HepG2 (cell line): Measurements from ENCODE around the gene PLXND1. TPM values are rescaled to one million over a fixed set of nuclear protein-coding genes. Genes with fewer than 3 reads are reported as not detected.
A peak's percentile ranks its signal among the peaks of the same experiment; 100 is the strongest.

ENCODE experiments used
- FOXJ3 ChIP-seq: sonication (generic); formaldehyde crosslinking; IDR thresholded peaks from 2 replicates; pipeline ENCODE4 v1.4.0; 2020; ENCODE audit warnings: missing genetic modification reagents, mild to moderate bottlenecking, borderline replicate concordance
- HNRNPLL ChIP-seq: fragments of 200-400 bp; formaldehyde crosslinking; IDR thresholded peaks from 2 replicates; pipeline ENCODE4 v1.6.1; 2017; ENCODE audit warnings: mild to moderate bottlenecking, low read depth, low read length; ENCODE audit not compliant: poor library complexity, severe bottlenecking
- MTA1 ChIP-seq: sonication (generic); formaldehyde crosslinking; IDR thresholded peaks from 2 replicates; pipeline ENCODE4 v1.4.0; 2020; ENCODE audit warnings: missing genetic modification reagents, mild to moderate bottlenecking, borderline replicate concordance
- PRMT3 ChIP-seq: sonication (generic); formaldehyde crosslinking; IDR thresholded peaks from 2 replicates; pipeline ENCODE4 v1.8.1; 2022; ENCODE audit warnings: low read depth, mild to moderate bottlenecking, moderate library complexity, missing genetic modification reagents, borderline replicate concordance
- RAD21 ChIP-seq: fragments of 450-650 bp; formaldehyde crosslinking; IDR thresholded peaks from 2 replicates; pipeline ENCODE4 v1.5.0; 2020; ENCODE audit warnings: mild to moderate bottlenecking
- ZNF251 ChIP-seq: sonication (generic); formaldehyde crosslinking; IDR thresholded peaks from 2 replicates; pipeline ENCODE4 v1.9.0; 2021; ENCODE audit warnings: mild to moderate bottlenecking, missing genetic modification reagents
- ZNF768 ChIP-seq: sonication (generic); formaldehyde crosslinking; IDR thresholded peaks from 2 replicates; pipeline ENCODE4 v1.4.0; 2020; ENCODE audit warnings: missing genetic modification reagents
- polyA plus RNA-seq, 8 experiments: library from polyadenylated mRNA; depleted of rRNA in 3 of 8; stranded (reverse) in 7 of 8; unstranded in 1 of 8; fragments of >200 nt; fragmentation: Illumina TruSeq in 4 of 8; extraction: Trizol in 4 of 8; gene quantifications; 2 replicates each; pipeline versions ENCODE4 v1.2.1 to v1.2.3, GENCODE V29; 2011 to 2016; ENCODE audit warnings: low read depth in 4 of 8, missing spikeins in 1 of 8, mixed read lengths in 1 of 8; ENCODE audit not compliant: insufficient read depth in 1 of 8
- total RNA-seq, 5 experiments: library from RNA; depleted of rRNA; stranded (reverse); fragments of >200 nt; fragmentation: Illumina TruSeq; extraction: Trizol; gene quantifications; 2 replicates each; pipeline ENCODE4 v1.2.3, GENCODE V29; 2016; ENCODE audit warnings: low read depth in 1 of 5
- TF ChIP-seq, protein P1 (sequence below): sonication (generic); formaldehyde crosslinking; IDR thresholded peaks from 2 replicates; pipeline ENCODE4 v1.5.0; 2020; ENCODE audit warnings: mild to moderate bottlenecking, missing genetic modification reagents, moderate library complexity
- TF ChIP-seq, protein P2 (sequence below): sonication (generic); formaldehyde crosslinking; conservative IDR thresholded peaks from 2 replicates; pipeline ENCODE4 v1.4.0; 2020; ENCODE audit warnings: mild to moderate bottlenecking, missing genetic modification reagents, moderate library complexity
- TF ChIP-seq, protein P3 (sequence below), 2 experiments: sonication (generic) in 1 of 2; formaldehyde crosslinking in 1 of 2; IDR thresholded peaks; 2 replicates each; pipeline versions ENCODE4 v1.4.0 to v1.6.1; 2018 to 2020; ENCODE audit warnings: missing genetic modification reagents in 2 of 2, borderline replicate concordance in 1 of 2, low read depth in 1 of 2, mild to moderate bottlenecking in 1 of 2, missing biosample characterization in 1 of 2

Gene PLXND1
- total and polyA plus RNA-seq, 2 of the 13 experiments (the other 11 are each of a cell fraction or from before 2014, with no cell fraction given) = 15.9 to 42.0 TPM

DNA sequence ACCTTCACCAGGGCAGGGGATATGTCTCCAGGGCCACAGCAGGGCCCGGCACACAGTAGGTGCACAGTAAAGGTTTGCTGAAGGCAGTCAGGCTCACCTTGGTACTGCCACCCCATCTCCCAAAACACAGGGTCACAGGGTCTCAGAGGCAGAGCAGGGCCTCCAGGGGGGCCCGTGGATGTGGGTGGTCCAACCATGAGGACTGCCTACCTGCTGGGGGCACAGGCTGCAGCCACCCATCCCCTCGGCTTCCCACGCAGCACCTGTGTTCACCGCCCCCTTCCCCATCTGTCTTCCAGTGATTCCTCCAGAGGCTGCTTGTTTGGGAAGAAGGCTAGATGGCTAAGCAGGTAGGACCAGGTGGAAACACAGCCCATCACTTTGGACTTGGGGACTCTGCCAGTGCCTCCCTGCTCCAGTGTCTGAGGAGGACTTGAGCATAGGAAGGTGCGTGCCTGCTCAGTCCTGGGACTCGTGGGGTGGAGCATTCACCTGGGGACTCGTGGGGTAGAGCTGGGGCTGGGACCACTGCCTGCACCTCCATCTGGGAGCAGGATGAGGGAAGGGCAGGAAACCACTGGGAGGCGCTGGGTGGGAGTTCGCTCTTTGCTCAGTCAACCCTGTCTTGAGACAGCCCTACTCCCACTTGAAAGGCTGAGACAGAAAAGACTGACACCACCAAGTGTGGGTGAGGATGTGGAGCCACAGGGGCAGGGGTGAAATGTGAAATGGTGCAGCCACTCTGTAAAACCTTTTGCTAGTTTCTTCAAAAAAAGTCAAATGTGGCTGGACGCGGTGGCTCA, 18.8 kb upstream of the PLXND1 start (continued):
- TF ChIP-seq, protein P1, sequence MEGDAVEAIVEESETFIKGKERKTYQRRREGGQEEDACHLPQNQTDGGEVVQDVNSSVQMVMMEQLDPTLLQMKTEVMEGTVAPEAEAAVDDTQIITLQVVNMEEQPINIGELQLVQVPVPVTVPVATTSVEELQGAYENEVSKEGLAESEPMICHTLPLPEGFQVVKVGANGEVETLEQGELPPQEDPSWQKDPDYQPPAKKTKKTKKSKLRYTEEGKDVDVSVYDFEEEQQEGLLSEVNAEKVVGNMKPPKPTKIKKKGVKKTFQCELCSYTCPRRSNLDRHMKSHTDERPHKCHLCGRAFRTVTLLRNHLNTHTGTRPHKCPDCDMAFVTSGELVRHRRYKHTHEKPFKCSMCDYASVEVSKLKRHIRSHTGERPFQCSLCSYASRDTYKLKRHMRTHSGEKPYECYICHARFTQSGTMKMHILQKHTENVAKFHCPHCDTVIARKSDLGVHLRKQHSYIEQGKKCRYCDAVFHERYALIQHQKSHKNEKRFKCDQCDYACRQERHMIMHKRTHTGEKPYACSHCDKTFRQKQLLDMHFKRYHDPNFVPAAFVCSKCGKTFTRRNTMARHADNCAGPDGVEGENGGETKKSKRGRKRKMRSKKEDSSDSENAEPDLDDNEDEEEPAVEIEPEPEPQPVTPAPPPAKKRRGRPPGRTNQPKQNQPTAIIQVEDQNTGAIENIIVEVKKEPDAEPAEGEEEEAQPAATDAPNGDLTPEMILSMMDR (CRISPR knock-in tag) = peak; percentile 72
- no peak for TF ChIP-seq FOXJ3 (CRISPR knock-in tag)
- no peak for TF ChIP-seq HNRNPLL
- TF ChIP-seq, protein P2, sequence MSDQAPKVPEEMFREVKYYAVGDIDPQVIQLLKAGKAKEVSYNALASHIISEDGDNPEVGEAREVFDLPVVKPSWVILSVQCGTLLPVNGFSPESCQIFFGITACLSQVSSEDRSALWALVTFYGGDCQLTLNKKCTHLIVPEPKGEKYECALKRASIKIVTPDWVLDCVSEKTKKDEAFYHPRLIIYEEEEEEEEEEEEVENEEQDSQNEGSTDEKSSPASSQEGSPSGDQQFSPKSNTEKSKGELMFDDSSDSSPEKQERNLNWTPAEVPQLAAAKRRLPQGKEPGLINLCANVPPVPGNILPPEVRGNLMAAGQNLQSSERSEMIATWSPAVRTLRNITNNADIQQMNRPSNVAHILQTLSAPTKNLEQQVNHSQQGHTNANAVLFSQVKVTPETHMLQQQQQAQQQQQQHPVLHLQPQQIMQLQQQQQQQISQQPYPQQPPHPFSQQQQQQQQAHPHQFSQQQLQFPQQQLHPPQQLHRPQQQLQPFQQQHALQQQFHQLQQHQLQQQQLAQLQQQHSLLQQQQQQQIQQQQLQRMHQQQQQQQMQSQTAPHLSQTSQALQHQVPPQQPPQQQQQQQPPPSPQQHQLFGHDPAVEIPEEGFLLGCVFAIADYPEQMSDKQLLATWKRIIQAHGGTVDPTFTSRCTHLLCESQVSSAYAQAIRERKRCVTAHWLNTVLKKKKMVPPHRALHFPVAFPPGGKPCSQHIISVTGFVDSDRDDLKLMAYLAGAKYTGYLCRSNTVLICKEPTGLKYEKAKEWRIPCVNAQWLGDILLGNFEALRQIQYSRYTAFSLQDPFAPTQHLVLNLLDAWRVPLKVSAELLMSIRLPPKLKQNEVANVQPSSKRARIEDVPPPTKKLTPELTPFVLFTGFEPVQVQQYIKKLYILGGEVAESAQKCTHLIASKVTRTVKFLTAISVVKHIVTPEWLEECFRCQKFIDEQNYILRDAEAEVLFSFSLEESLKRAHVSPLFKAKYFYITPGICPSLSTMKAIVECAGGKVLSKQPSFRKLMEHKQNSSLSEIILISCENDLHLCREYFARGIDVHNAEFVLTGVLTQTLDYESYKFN (CRISPR knock-in tag) = no peak
- TF ChIP-seq RAD21 = peak; percentile 37; the same call in 1 of the 2 replicates
- TF ChIP-seq PRMT3 (CRISPR knock-in tag) = no peak
- no peak for TF ChIP-seq ZNF768 (CRISPR knock-in tag)
- TF ChIP-seq MTA1 = no peak; the same call in 1 of the 2 replicates
- TF ChIP-seq, protein P3, sequence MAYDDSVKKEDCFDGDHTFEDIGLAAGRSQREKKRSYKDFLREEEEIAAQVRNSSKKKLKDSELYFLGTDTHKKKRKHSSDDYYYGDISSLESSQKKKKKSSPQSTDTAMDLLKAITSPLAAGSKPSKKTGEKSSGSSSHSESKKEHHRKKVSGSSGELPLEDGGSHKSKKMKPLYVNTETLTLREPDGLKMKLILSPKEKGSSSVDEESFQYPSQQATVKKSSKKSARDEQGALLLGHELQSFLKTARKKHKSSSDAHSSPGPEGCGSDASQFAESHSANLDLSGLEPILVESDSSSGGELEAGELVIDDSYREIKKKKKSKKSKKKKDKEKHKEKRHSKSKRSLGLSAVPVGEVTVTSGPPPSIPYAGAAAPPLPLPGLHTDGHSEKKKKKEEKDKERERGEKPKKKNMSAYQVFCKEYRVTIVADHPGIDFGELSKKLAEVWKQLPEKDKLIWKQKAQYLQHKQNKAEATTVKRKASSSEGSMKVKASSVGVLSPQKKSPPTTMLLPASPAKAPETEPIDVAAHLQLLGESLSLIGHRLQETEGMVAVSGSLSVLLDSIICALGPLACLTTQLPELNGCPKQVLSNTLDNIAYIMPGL (CRISPR knock-in tag; IDR thresholded peaks at IDR 0.05; ENCODE audit: borderline replicate concordance in 1 of 2, low read depth in 1 of 2) = 0 out of 4 replicates have a peak, but pooled peaks of 1 of the 2 experiments have one; percentile 44
- TF ChIP-seq ZNF251 (CRISPR knock-in tag) = no peak
